ENCODE results near the gene C1RL.

C1RL gene

GRCh38 chr12:7116916-7117315 is 7.9 kb upstream of the C1RL start:
- no peak for DNase-seq (ENCODE audit: extremely low read depth, low read depth)
- TF ChIP-seq CTCF (IDR thresholded peaks at IDR 0.05; ENCODE audit: low read depth, low read length, missing control alignments), result no peak
- H3K4me3 ChIP-seq (replicated peaks; ENCODE audit: low read depth, low read length), result no peak overlapping the region

DNA sequence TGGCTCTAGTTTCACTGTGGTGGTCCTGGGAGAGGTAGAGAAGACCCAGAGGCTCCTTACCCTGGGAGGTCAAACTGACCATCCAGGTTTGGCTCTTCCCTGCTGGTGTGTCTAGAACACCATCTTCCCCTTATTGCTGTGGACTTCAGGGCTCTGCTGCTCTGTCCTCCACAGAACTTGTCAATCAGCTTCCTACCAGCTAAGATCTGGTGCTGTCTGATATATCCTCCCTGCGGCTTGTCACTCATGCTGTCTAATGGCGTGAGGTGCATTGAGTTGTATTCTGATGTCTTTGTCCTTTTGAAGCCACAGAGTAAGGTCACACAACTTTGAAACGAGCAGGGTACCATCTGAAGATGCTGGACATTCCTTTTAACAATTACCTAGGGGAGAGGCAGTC is 7.2 kb upstream of the C1RL start:
- TF ChIP-seq CTCF (IDR thresholded peaks at IDR 0.05; ENCODE audit: low read depth, low read length, missing control alignments), result no peak
- DNase-seq (ENCODE audit: extremely low read depth, low read depth), result no peak
- no peak overlapping the region for H3K4me3 ChIP-seq (replicated peaks; ENCODE audit: low read depth, low read length)

GRCh38 chr12:7114851-7115250 is 5.8 kb upstream of the C1RL start:
- no peak overlapping the region for H3K4me3 ChIP-seq (replicated peaks; ENCODE audit: low read depth, low read length)
- DNase-seq (ENCODE audit: extremely low read depth, low read depth), result no peak
- no peak for TF ChIP-seq CTCF (IDR thresholded peaks at IDR 0.05; ENCODE audit: low read depth, low read length, missing control alignments)

DNA sequence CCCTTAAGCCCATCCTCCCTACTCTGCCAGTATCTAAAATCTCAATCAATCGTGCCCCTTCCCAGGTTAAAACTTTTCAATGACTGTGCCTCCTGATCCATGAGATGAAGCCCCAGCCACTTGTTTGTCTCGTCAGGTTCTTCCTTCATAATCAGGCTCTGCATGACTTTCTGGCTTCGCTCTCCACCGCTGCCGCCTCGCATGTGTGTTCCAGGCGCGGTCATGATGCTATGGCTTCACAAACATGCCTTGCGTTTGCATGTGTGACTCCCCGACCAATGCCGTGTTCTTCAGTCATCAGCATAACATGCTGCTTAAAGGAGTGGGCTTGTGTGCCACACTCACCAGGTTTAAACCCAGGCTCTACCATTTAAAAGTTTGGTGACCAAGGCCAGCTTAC is 5.0 kb upstream of the C1RL start:
- DNase-seq (ENCODE audit: extremely low read depth, low read depth), result no peak
- no peak overlapping the region for H3K4me3 ChIP-seq (replicated peaks; ENCODE audit: low read depth, low read length)
- no peak for TF ChIP-seq CTCF (IDR thresholded peaks at IDR 0.05; ENCODE audit: low read depth, low read length, missing control alignments)

DNA sequence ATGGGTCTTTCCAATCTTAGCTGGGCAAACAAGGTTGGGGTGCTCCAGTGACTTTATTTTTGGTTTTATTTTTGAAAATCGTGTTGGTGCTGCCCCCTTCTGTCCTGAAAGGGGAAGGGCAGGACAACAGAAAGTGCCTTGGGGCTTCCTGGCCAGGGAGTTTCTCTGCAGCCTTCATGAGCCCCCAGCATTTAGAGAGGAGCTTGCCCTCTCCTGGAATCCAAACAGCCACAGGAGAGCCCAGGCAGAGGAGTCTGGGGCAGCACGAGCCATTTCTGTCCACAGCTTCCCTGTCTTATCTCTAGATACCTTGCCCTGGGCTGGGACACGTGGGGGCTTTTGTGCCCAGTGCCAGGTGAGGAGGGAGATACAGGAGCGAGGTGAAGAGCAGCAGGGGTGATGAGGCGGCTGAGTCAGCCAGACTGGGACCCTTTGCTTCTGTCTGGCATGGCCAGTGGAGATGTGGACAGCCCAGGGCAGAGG is 4.4 kb upstream of the C1RL start:
- peak; percentile 83 for TF ChIP-seq CTCF (IDR thresholded peaks at IDR 0.05; ENCODE audit: low read depth, low read length, missing control alignments)
- H3K4me3 ChIP-seq (replicated peaks; ENCODE audit: low read depth, low read length), result no peak overlapping the region
- DNase-seq (ENCODE audit: extremely low read depth, low read depth), result no peak

DNA sequence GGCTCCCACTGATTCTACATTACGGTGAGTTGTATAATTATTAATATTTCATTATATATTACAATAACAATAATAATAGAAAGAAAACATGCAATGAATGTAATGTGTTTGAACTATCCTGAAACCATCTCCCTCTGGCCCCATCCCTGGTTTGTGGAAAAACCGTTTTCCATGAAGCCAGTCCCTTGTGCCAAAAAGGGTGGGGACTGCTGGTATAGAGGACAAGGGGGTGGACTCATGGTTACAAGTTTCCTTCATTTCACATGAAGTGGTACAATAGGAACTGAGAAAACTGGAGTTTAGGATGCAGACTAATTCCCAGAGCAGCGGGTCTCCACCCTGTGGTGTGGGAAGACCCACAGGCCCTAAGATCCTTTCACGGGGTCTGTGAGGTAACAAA is 3.0 kb upstream of the C1RL start:
- no peak for DNase-seq (ENCODE audit: extremely low read depth, low read depth)
- TF ChIP-seq CTCF (IDR thresholded peaks at IDR 0.05; ENCODE audit: low read depth, low read length, missing control alignments), result no peak
- no peak overlapping the region for H3K4me3 ChIP-seq (replicated peaks; ENCODE audit: low read depth, low read length)

DNA sequence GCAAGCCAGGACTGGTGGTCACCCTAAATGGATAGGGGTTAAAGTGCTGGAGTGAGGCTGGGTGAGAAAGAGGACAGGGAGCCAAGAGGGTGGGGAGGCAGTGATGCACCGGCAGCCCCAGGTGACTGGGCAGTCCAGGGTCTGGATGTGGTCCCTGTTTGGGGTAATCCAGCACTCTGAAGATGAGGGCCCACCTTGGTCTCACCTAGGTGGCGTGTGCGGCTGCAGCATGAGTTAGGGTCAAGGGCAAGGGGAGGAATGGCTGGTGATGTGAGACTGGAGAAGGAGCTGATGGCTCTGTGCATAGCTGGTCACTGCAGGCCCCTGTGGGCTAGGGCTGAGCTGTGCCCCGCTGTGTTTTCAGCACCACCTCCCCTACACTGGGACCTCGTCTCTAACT is 1.6 kb upstream of the C1RL start:
- no peak overlapping the region for H3K4me3 ChIP-seq (replicated peaks; ENCODE audit: low read depth, low read length)
- DNase-seq (ENCODE audit: extremely low read depth, low read depth), result no peak
- no peak for TF ChIP-seq CTCF (IDR thresholded peaks at IDR 0.05; ENCODE audit: low read depth, low read length, missing control alignments)
